HepG2 (cell line): Measurements from ENCODE around the gene CUL4B. TPM values are rescaled to one million over a fixed set of nuclear protein-coding genes. Genes with fewer than 3 reads are reported as not detected.

ENCODE experiments used
- ADNP ChIP-seq: sonication (generic); formaldehyde crosslinking; IDR thresholded peaks from 2 replicates; pipeline ENCODE4 v1.4.0; 2020; ENCODE audit warnings: missing genetic modification reagents
- CBFB ChIP-seq: sonication (generic); formaldehyde crosslinking; IDR thresholded peaks from 2 replicates; pipeline ENCODE4 v1.4.0; 2020; ENCODE audit warnings: missing genetic modification reagents
- CBX5 ChIP-seq: sonication (generic); formaldehyde crosslinking; IDR thresholded peaks from 2 replicates; pipeline ENCODE4 v1.4.0; 2020; ENCODE audit warnings: missing genetic modification reagents, borderline replicate concordance
- MED8 ChIP-seq: sonication (generic); formaldehyde crosslinking; IDR thresholded peaks from 2 replicates; pipeline ENCODE4 v1.8.1; 2023; ENCODE audit warnings: mild to moderate bottlenecking, missing genetic modification reagents; ENCODE audit not compliant: insufficient replicate concordance
- NFIB ChIP-seq: sonication (generic); formaldehyde crosslinking; IDR thresholded peaks from 2 replicates; pipeline ENCODE4 v1.9.0; 2021; ENCODE audit warnings: missing genetic modification reagents, mild to moderate bottlenecking, borderline replicate concordance
- PLSCR1 ChIP-seq: sonication (generic); formaldehyde crosslinking; IDR thresholded peaks from 2 replicates; pipeline ENCODE4 v1.5.0; 2020; ENCODE audit warnings: missing genetic modification reagents, mild to moderate bottlenecking, borderline replicate concordance
- POGZ ChIP-seq: sonication (generic); formaldehyde crosslinking; IDR thresholded peaks from 2 replicates; pipeline ENCODE4 v1.4.0; 2020; ENCODE audit warnings: mild to moderate bottlenecking, missing genetic modification reagents
- RARA ChIP-seq: IDR thresholded peaks from 2 replicates; pipeline ENCODE4 v1.6.1; 2016; ENCODE audit warnings: missing genetic modification reagents, missing compliant biosample characterization
- SP1 ChIP-seq, 2 experiments: fragments of 450-650 bp in 1 of 2; sonication (generic) in 1 of 2; formaldehyde crosslinking in 1 of 2; IDR thresholded peaks; 2 replicates each; pipeline versions ENCODE4 v1.4.0 to v1.6.1; 2016 to 2020; ENCODE audit warnings: missing genetic modification reagents in 1 of 2
- ZBTB46 ChIP-seq: sonication (generic); formaldehyde crosslinking; IDR thresholded peaks from 2 replicates; pipeline ENCODE4 v1.4.0; 2020; ENCODE audit warnings: mild to moderate bottlenecking, missing genetic modification reagents, borderline replicate concordance
- ZNF275 ChIP-seq: sonication (generic); formaldehyde crosslinking; IDR thresholded peaks from 2 replicates; pipeline ENCODE4 v1.8.0; 2022; ENCODE audit warnings: missing genetic modification reagents, mild to moderate bottlenecking, inconsistent platforms, borderline replicate concordance
- ZNF513 ChIP-seq: sonication (generic); formaldehyde crosslinking; conservative IDR thresholded peaks from 2 replicates; pipeline ENCODE4 v1.5.0; 2020; ENCODE audit warnings: missing genetic modification reagents
- ZNF772 ChIP-seq: sonication (generic); formaldehyde crosslinking; IDR thresholded peaks from 2 replicates; pipeline ENCODE4 v1.5.0; 2020; ENCODE audit warnings: mild to moderate bottlenecking, missing genetic modification reagents
- polyA plus RNA-seq, 8 experiments: library from polyadenylated mRNA; depleted of rRNA in 3 of 8; stranded (reverse) in 7 of 8; unstranded in 1 of 8; fragments of >200 nt; fragmentation: Illumina TruSeq in 4 of 8; extraction: Trizol in 4 of 8; gene quantifications; 2 replicates each; pipeline versions ENCODE4 v1.2.1 to v1.2.3, GENCODE V29; 2011 to 2016; ENCODE audit warnings: low read depth in 4 of 8, missing spikeins in 1 of 8, mixed read lengths in 1 of 8; ENCODE audit not compliant: insufficient read depth in 1 of 8
- total RNA-seq, 5 experiments: library from RNA; depleted of rRNA; stranded (reverse); fragments of >200 nt; fragmentation: Illumina TruSeq; extraction: Trizol; gene quantifications; 2 replicates each; pipeline ENCODE4 v1.2.3, GENCODE V29; 2016; ENCODE audit warnings: low read depth in 1 of 5
- TF ChIP-seq, protein P1 (sequence below): sonication (generic); formaldehyde crosslinking; IDR thresholded peaks from 2 replicates; pipeline ENCODE4 v1.8.1; 2023; ENCODE audit warnings: mild to moderate bottlenecking, missing genetic modification reagents
- TF ChIP-seq, protein P2 (sequence below): sonication (generic); formaldehyde crosslinking; conservative IDR thresholded peaks from 2 replicates; pipeline ENCODE4 v1.8.1; 2023; ENCODE audit warnings: missing genetic modification reagents

Gene CUL4B
- total and polyA plus RNA-seq, 2 of the 13 experiments (the other 11 are each of a cell fraction or from before 2014, with no cell fraction given), result 21.6 to 28.5 TPM

DNA sequence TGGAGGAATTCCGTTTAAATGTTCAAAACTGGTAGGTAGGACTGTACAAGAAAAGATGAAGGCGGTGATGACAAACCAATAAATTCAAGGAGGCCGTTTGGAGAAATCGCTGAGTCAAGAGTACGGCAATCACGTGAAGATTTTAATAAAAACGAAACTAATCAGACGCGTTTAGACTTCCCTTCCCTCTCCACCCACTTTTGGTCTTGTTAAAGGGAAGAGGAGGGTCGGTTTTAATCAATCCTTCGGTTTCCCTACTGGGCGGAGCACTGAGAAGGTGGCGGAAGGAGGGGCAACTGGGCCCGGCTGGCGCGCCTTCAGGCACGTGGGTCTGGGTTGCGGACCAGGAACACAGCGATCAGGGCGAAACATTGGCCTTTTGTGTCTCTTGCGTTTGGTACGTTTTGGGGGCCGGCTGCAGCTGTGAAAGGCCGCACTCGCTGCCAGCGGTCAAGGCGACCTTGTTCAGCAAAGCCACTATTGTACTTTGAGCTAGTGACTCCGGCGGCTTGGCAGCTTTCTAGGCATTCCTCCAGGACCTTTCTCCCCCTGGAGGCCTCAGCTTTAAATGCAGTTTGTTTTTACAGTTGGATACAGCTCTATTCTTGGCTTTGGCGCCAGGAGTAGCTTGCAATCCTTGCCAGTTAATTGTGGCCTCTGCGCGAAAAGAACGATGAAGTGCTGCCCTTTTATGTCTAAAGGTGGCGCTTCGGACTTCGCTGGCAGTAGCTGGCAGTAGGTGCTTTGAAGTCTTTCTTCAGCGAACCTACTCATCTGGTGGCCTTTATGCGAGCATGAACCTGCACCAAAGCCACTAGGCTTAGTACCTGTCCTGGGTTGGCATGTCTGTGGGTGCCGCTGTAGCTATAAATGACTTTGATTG, 74.9 kb downstream of the CUL4B start (continued):
- TF ChIP-seq, protein P1, sequence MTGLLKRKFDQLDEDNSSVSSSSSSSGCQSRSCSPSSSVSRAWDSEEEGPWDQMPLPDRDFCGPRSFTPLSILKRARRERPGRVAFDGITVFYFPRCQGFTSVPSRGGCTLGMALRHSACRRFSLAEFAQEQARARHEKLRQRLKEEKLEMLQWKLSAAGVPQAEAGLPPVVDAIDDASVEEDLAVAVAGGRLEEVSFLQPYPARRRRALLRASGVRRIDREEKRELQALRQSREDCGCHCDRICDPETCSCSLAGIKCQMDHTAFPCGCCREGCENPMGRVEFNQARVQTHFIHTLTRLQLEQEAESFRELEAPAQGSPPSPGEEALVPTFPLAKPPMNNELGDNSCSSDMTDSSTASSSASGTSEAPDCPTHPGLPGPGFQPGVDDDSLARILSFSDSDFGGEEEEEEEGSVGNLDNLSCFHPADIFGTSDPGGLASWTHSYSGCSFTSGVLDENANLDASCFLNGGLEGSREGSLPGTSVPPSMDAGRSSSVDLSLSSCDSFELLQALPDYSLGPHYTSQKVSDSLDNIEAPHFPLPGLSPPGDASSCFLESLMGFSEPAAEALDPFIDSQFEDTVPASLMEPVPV (CRISPR knock-in tag), result 0 out of 2 replicates have a peak, but pooled peaks have one; percentile 60
- TF ChIP-seq POGZ, result 0 out of 2 replicates have a peak, but pooled peaks have one; percentile 64
- TF ChIP-seq NFIB, result no peak
- TF ChIP-seq, protein P2, sequence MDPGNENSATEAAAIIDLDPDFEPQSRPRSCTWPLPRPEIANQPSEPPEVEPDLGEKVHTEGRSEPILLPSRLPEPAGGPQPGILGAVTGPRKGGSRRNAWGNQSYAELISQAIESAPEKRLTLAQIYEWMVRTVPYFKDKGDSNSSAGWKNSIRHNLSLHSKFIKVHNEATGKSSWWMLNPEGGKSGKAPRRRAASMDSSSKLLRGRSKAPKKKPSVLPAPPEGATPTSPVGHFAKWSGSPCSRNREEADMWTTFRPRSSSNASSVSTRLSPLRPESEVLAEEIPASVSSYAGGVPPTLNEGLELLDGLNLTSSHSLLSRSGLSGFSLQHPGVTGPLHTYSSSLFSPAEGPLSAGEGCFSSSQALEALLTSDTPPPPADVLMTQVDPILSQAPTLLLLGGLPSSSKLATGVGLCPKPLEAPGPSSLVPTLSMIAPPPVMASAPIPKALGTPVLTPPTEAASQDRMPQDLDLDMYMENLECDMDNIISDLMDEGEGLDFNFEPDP (CRISPR knock-in tag), result no peak
- TF ChIP-seq MED8 (CRISPR knock-in tag), result no peak
- no peak for TF ChIP-seq PLSCR1 (CRISPR knock-in tag)
- no peak for TF ChIP-seq CBFB (CRISPR knock-in tag)
- TF ChIP-seq ZNF772 (CRISPR knock-in tag), result peak; percentile 63; the same call in 1 of the 2 replicates
- TF ChIP-seq ZBTB46 (CRISPR knock-in tag), result no peak
- TF ChIP-seq ZNF513 (CRISPR knock-in tag), result no peak
- peak; percentile 80 for TF ChIP-seq RARA
- no peak for TF ChIP-seq ADNP (CRISPR knock-in tag)
- no peak for TF ChIP-seq CBX5 (CRISPR knock-in tag)
- no peak for TF ChIP-seq SP1 (IDR thresholded peaks at IDR 0.05)
- TF ChIP-seq SP1 (CRISPR knock-in tag; IDR thresholded peaks at IDR 0.05), result no peak
- no peak for TF ChIP-seq ZNF275 (CRISPR knock-in tag)
